Fibroblast of lung (primary cell): ENCODE measurements around the gene PLA2G4F. TPM values are rescaled to one million over a fixed set of nuclear protein-coding genes. Genes with fewer than 3 reads are reported as not detected.

Source experiments
- DNase-seq, 2 donors: peaks; one replicate each; pipeline versions ENCODE4 v3.0.0 to v3.0.0-alpha.2; 2010; ENCODE audit warnings: low read depth in 2 of 2
- H2AFZ ChIP-seq: 2 replicates; pipeline ENCODE4 v1.5.1; 2012; ENCODE audit warnings: low read length, control low read depth, inconsistent platforms
- H3K27ac ChIP-seq: 2 replicates; pipeline ENCODE4 v1.5.1; 2011; ENCODE audit warnings: low read length, control low read depth; ENCODE audit not compliant: insufficient read depth
- H3K27me3 ChIP-seq: 2 replicates; pipeline ENCODE4 v1.5.1; 2011; ENCODE audit warnings: mild to moderate bottlenecking, low read length; ENCODE audit not compliant: control insufficient read depth, insufficient read depth
- H3K36me3 ChIP-seq: 2 replicates; pipeline ENCODE4 v1.5.1; 2011; ENCODE audit warnings: low read length; ENCODE audit not compliant: control insufficient read depth, insufficient read depth
- H3K4me1 ChIP-seq: 2 replicates; pipeline ENCODE4 v1.5.1; 2011; ENCODE audit warnings: low read length; ENCODE audit not compliant: control insufficient read depth, insufficient read depth; ENCODE audit errors: extremely low read depth
- H3K4me2 ChIP-seq: 2 replicates; pipeline ENCODE4 v1.5.1; 2011; ENCODE audit warnings: low read length, control low read depth; ENCODE audit not compliant: insufficient read depth; ENCODE audit errors: extremely low read depth
- H3K4me3 ChIP-seq, 4 experiments: fragments of 200-600 bp in 1 of 4; sonication (generic) in 1 of 4; replicated peaks in 1 of 4; 2 replicates each; pipeline ENCODE4 v1.5.1; 2011 to 2016; ENCODE audit warnings: low read length in 4 of 4, low read depth in 3 of 4, mild to moderate bottlenecking in 3 of 4, control low read depth in 2 of 4, inconsistent platforms in 1 of 4, mixed read lengths in 1 of 4; ENCODE audit not compliant: insufficient read depth in 1 of 4; ENCODE audit errors: control extremely low read depth in 1 of 4
- H3K79me2 ChIP-seq: 2 replicates; pipeline ENCODE4 v1.5.1; 2012; ENCODE audit warnings: mild to moderate bottlenecking, low read length, inconsistent platforms; ENCODE audit not compliant: control insufficient read depth, insufficient read depth
- H3K9ac ChIP-seq: 2 replicates; pipeline ENCODE4 v1.5.1; 2011; ENCODE audit warnings: mild to moderate bottlenecking, low read length, control low read depth; ENCODE audit not compliant: insufficient read depth
- H3K9me3 ChIP-seq: 2 replicates; pipeline ENCODE4 v1.5.1; 2012; ENCODE audit warnings: low read depth, low read length; ENCODE audit not compliant: control insufficient read depth, insufficient read depth
- H4K20me1 ChIP-seq: 2 replicates; pipeline ENCODE4 v1.5.1; 2011; ENCODE audit warnings: low read length; ENCODE audit not compliant: control insufficient read depth, insufficient read depth; ENCODE audit errors: extremely low read depth
- CTCF ChIP-seq, 2 donors: IDR thresholded peaks in 1 of 2; conservative IDR thresholded peaks in 1 of 2; 1 replicate in 1 of 2; 2 replicates in 1 of 2; pipeline ENCODE4 v1.5.1; 2011 to 2012; ENCODE audit warnings: low read length in 2 of 2, control low read depth in 1 of 2, inconsistent platforms in 1 of 2, low read depth in 1 of 2, mild to moderate bottlenecking in 1 of 2
- EZH2 ChIP-seq: IDR thresholded peaks from 2 replicates; pipeline ENCODE4 v1.5.1; 2012; ENCODE audit warnings: low read length, control low read depth, mild to moderate bottlenecking; ENCODE audit errors: missing control alignments
- polyA plus RNA-seq, 2 donors: library from polyadenylated mRNA; depleted of rRNA in 1 of 2; stranded (reverse) in 1 of 2; unstranded in 1 of 2; fragments of >200 nt; gene quantifications; 2 replicates each; pipeline ENCODE4 v1.2.1, GENCODE V29; 2011 to 2012; ENCODE audit warnings: missing spikeins in 1 of 2
- total RNA-seq: library from RNA; depleted of rRNA; stranded (reverse); fragments of >200 nt; gene quantifications from 2 replicates; pipeline ENCODE4 v1.2.1, GENCODE V29; 2014

PLA2G4F gene
- total and polyA plus RNA-seq, 2 donors (not counting 1 experiment from before 2014, with no cell fraction given), result not detected

- DNase-seq, result no peak
- Histone ChIP-seq H3K4me3 (no peak overlapping the region), H3K27me3 (peaks cover 15% of the 10 kb centered on the region), H3K4me2 (no peak overlapping the region), H3K9me3 (no peaks in the 10 kb centered on the region), H2AFZ (no peak overlapping the region), H3K36me3 (no peaks in the 10 kb centered on the region), H3K27ac (no peak overlapping the region), H3K9ac (no peak overlapping the region), H3K4me1 (no peaks in the 10 kb centered on the region), H3K79me2 (no peaks in the 10 kb centered on the region), H4K20me1 (no peaks in the 10 kb centered on the region)
- TF ChIP-seq CTCF (conservative IDR thresholded peaks at IDR 0.05 in 1 of 2, IDR thresholded peaks at IDR 0.05 in 1 of 2; ENCODE audit: low read depth in 1 of 2, low read length in 2 of 2) (no peak), EZH2 (no peak)
Measured at GRCh38 chr15:42111924-42112323, 44.5 kb downstream of the PLA2G4F start.

- no peaks in the 10 kb centered on the region for H3K36me3 ChIP-seq
- no peaks in the 10 kb centered on the region for H4K20me1 ChIP-seq
- H3K9me3 ChIP-seq, result no peaks in the 10 kb centered on the region
- no peak overlapping the region for H3K27ac ChIP-seq
- H2AFZ ChIP-seq, result no peak overlapping the region
- H3K4me3 ChIP-seq, result no peak overlapping the region
- no peaks in the 10 kb centered on the region for H3K79me2 ChIP-seq
- no peak overlapping the region for H3K9ac ChIP-seq
- TF ChIP-seq CTCF (conservative IDR thresholded peaks at IDR 0.05 in 1 of 2, IDR thresholded peaks at IDR 0.05 in 1 of 2; ENCODE audit: low read depth in 1 of 2, low read length in 2 of 2) (no peak), EZH2 (no peak)
- DNase-seq, result no peak
- no peaks in the 10 kb centered on the region for H3K4me1 ChIP-seq
- no peak overlapping the region for H3K4me2 ChIP-seq
- H3K27me3 ChIP-seq, result peaks cover 15% of the 10 kb centered on the region
Measured at GRCh38 chr15:42110367-42110766, 46.1 kb downstream of the PLA2G4F start.

- Histone ChIP-seq H3K9ac (no peak overlapping the region), H3K36me3 (no peaks in the 10 kb centered on the region), H3K4me1 (no peaks in the 10 kb centered on the region), H3K79me2 (no peaks in the 10 kb centered on the region), H3K4me3 (no peak overlapping the region), H3K4me2 (no peak overlapping the region), H4K20me1 (no peaks in the 10 kb centered on the region), H2AFZ (no peak overlapping the region), H3K27me3 (peaks cover 15% of the 10 kb centered on the region), H3K27ac (no peak overlapping the region), H3K9me3 (no peaks in the 10 kb centered on the region)
- no peak for DNase-seq
- no peak for TF ChIP-seq EZH2
- no peak for TF ChIP-seq CTCF (conservative IDR thresholded peaks at IDR 0.05 in 1 of 2, IDR thresholded peaks at IDR 0.05 in 1 of 2; ENCODE audit: low read depth in 1 of 2, low read length in 2 of 2)
Measured at GRCh38 chr15:42108806-42109205, 47.6 kb downstream of the PLA2G4F start.
